AG09309 (cell line): ENCODE results near the gene NGEF.
A peak's percentile ranks its signal among the peaks of the same experiment; 100 is the strongest.
"Not testable (repeated sequence)": the region's sequence is repeated elsewhere in the genome, so short reads cannot be mapped to it uniquely, and the experiment has no call there.

Experiments used
- DNase-seq: peaks from one replicate; pipeline ENCODE4 v3.0.0-alpha.2; 2010; ENCODE audit warnings: low read depth
- H3K4me3 ChIP-seq: 2 replicates; pipeline ENCODE4 v1.5.1; 2011; ENCODE audit warnings: mild to moderate bottlenecking, low read depth, low read length, moderate library complexity; ENCODE audit not compliant: control insufficient read depth
- TF ChIP-seq, protein P1 (sequence below): IDR thresholded peaks from 2 replicates; pipeline ENCODE4 v1.5.1; 2011; ENCODE audit warnings: mild to moderate bottlenecking, low read depth, low read length, inconsistent platforms; ENCODE audit not compliant: insufficient read depth, control insufficient read depth; ENCODE audit errors: missing control alignments

Gene NGEF

GRCh38 chr2:233059547-233059796 lies 46.4 kb upstream of the NGEF start:
- H3K4me3 ChIP-seq = no peak overlapping the region
- TF ChIP-seq, protein P1, sequence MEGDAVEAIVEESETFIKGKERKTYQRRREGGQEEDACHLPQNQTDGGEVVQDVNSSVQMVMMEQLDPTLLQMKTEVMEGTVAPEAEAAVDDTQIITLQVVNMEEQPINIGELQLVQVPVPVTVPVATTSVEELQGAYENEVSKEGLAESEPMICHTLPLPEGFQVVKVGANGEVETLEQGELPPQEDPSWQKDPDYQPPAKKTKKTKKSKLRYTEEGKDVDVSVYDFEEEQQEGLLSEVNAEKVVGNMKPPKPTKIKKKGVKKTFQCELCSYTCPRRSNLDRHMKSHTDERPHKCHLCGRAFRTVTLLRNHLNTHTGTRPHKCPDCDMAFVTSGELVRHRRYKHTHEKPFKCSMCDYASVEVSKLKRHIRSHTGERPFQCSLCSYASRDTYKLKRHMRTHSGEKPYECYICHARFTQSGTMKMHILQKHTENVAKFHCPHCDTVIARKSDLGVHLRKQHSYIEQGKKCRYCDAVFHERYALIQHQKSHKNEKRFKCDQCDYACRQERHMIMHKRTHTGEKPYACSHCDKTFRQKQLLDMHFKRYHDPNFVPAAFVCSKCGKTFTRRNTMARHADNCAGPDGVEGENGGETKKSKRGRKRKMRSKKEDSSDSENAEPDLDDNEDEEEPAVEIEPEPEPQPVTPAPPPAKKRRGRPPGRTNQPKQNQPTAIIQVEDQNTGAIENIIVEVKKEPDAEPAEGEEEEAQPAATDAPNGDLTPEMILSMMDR = no peak
- DNase-seq = no peak

- TF ChIP-seq, protein P1 = no peak
- H3K4me3 ChIP-seq = no peak overlapping the region
Observed at GRCh38 chr2:233058717-233059546, 45.9 kb upstream of the NGEF start.

DNA sequence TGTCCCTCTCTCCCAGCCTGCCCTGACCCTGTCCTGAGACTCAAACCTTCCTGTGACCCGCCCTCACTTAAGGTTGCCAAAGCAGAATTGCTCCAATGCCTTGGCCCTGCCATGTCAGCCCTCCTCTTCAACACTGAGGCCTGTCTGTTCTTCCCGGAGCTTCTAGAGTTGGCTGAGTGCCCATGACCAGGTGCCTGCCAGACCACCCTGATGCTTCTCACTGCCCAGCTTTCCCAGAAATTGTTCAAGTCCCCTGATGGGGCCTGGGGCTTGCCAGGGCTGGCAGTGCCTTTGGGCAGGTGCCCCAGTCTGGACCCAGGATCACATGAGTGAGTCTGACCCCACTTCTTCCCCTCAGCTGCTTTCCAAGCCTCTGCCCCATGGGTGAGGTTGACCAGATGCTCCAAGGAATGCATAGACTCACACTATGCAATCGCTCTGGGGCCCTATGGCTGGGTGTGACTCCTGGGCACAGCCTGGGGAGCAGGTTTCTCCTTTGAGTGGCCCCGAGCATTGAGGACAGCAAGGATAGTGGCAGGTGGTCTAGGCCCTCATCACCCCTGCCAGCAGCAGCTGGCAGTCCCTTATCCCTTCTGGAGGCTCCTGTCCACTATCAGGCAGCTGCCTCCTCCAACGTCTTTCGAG lies 44.0 kb upstream of the NGEF start:
- DNase-seq = no peak
- TF ChIP-seq, protein P1 = no peak
- no peak overlapping the region for H3K4me3 ChIP-seq

More at GRCh38 chr2:233058717-233059546, 45.9 kb upstream of the NGEF start:
- DNase-seq = no peak

DNA sequence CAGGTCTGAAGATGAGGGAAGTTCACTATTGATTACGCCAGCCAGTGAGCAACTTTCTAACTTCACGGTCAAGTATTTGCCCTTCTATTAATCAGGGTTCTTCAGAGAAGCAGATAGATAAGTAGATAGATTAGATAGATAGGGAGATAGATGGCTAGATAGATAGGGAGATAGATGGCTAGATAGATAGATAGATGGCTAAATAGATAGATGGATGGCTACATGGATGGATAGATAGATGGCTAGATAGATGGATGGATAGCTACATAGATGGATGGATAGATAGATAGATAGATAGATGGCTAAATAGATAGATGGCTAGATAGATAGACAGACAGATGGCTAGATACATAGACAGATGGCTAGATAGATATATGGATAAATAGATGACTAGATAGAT lies 42.3 kb upstream of the NGEF start:
- TF ChIP-seq, protein P1 = no peak
- no peak for DNase-seq
- H3K4me3 ChIP-seq = no peak overlapping the region

DNA sequence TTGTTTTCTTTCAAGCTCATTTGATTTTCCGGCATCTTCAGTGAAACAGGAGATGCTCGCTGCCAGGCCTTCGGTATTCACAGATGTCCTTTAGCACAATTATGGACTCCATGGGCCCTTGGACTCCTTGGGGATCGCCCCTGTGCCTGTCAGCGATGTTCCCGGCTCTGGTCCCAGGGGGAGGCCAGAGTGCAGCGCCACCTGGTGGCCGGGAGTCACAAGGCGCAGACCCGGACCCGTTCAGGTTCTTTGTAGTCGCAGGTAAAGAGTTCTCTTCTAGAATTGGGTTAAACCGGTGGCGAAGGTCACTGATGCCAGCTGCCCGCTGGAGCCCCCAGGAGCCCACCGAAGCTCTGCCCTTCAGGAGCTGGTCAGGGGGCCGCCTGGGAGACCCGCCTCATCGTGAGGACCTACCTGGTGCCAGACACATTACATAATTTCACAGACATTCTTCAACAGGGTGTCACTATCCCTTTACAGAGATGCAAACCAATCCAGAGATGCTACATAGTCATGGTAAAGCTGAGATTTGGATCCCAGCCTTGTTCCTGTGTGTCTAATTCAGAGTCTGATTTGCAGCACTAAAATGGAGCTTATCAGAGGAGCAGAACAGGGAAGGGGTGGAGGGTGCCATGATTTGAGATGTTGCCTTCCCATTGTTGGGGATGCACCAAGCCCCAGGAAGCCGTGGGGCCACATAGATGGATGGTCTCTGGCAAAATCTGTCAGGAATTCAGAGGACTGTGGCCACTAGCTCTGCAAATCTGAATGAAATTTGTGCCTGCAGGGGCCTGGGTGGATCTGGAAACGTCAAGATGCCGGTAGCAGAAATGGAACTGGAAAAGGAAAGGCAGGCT lies 41.1 kb upstream of the NGEF start:
- no peak for DNase-seq

GRCh38 chr2:233052517-233052916 lies 39.5 kb upstream of the NGEF start:
- not testable (repeated sequence) for DNase-seq, H3K4me3 ChIP-seq

More for the DNA sequence above, 41.1 kb upstream of the NGEF start:
- no peak overlapping the region for H3K4me3 ChIP-seq
- TF ChIP-seq, protein P1 = peak; percentile 94
